IMR-90 (cell line): ENCODE results near the gene PIP5K1B. TPM values are rescaled to one million over a fixed set of nuclear protein-coding genes. Genes with fewer than 3 reads are reported as not detected.

Source experiments
- ATAC-seq: fragments of 200-7000 bp; cut with Tn5 transposase; 2 replicates; pipeline ENCODE4 v1.9.1; 2020; ENCODE audit warnings: low read depth, mild to moderate bottlenecking, moderate library complexity
- BruUV-seq: library from RNA; stranded (reverse); fragments of 400-500 nt; replicated peaks from 2 replicates; lab custom pipeline; 2021; lab: Mats Ljungman, UMichigan
- CTCF ChIA-PET: fragments of 300-600 bp; formaldehyde crosslinking; extraction: SDS; loops from one replicate; lab custom pipeline; 2021; ENCODE audit warnings: antibody characterized with exemption; lab: Yijun Ruan, JAX
- POLR2A ChIA-PET: fragments of 300-600 bp; sonication (Branson Sonifier 250); formaldehyde crosslinking; loops from one replicate; lab custom pipeline; 2022; ENCODE audit warnings: antibody characterized with exemption; ENCODE audit not compliant: unreplicated experiment; lab: Charles Lee
- DNase-seq: peaks from one replicate; pipeline ENCODE4 v3.0.0; 2013
- H2AFZ ChIP-seq: replicated peaks from 2 replicates; pipeline ENCODE3; 2013; ENCODE audit warnings: low read length, mild to moderate bottlenecking; ENCODE audit not compliant: poor library complexity
- H2AK5ac ChIP-seq: 2 replicates; pipeline ENCODE4 v1.6.1; 2013; ENCODE audit warnings: low read depth, low read length, inconsistent platforms
- H2AK9ac ChIP-seq: replicated peaks from 2 replicates; pipeline ENCODE3; 2013; ENCODE audit warnings: mild to moderate bottlenecking, low read depth, low read length, moderate library complexity; ENCODE audit not compliant: poor library complexity
- H2BK120ac ChIP-seq: 2 replicates; pipeline ENCODE4 v1.6.1; 2013; ENCODE audit warnings: low read depth, low read length, inconsistent platforms
- H2BK15ac ChIP-seq: 3 replicates; pipeline ENCODE4 v1.6.1; 2013; ENCODE audit warnings: low read depth, low read length, inconsistent platforms
- H2BK20ac ChIP-seq: 2 replicates; pipeline ENCODE4 v1.6.1; 2013; ENCODE audit warnings: low read depth, mild to moderate bottlenecking, inconsistent platforms, low read length, moderate library complexity
- H2BK5ac ChIP-seq: 2 replicates; pipeline ENCODE4 v1.6.1; 2013; ENCODE audit warnings: mild to moderate bottlenecking, low read depth, low read length, inconsistent platforms; ENCODE audit not compliant: poor library complexity, severe bottlenecking
- H3K14ac ChIP-seq: replicated peaks from 2 replicates; pipeline ENCODE4 v1.6.1; 2013; ENCODE audit warnings: low read depth, low read length, inconsistent platforms
- H3K18ac ChIP-seq: 2 replicates; pipeline ENCODE4 v1.6.1; 2013; ENCODE audit warnings: low read depth, low read length, control low read depth
- H3K23ac ChIP-seq: 2 replicates; pipeline ENCODE4 v1.6.1; 2013; ENCODE audit warnings: low read depth, low read length, inconsistent platforms
- H3K27ac ChIP-seq: 2 replicates; pipeline ENCODE4 v1.5.1; 2013; ENCODE audit warnings: mild to moderate bottlenecking, control low read depth, low read length; ENCODE audit not compliant: insufficient read depth
- H3K27me3 ChIP-seq: 2 replicates; pipeline ENCODE4 v1.6.1; 2013; ENCODE audit warnings: low read length; ENCODE audit not compliant: control insufficient read depth, insufficient read depth
- H3K36me3 ChIP-seq: 2 replicates; pipeline ENCODE4 v1.6.1; 2013; ENCODE audit warnings: low read length, mixed read lengths; ENCODE audit not compliant: control insufficient read depth, insufficient read depth
- H3K4ac ChIP-seq: 2 replicates; pipeline ENCODE4 v1.6.1; 2013; ENCODE audit warnings: low read depth, low read length, inconsistent platforms
- H3K4me1 ChIP-seq: 2 replicates; pipeline ENCODE4 v1.6.1; 2013; ENCODE audit warnings: low read length, mixed read lengths; ENCODE audit not compliant: control insufficient read depth, insufficient read depth
- H3K4me2 ChIP-seq: 2 replicates; pipeline ENCODE4 v1.6.1; 2013; ENCODE audit warnings: low read depth, mild to moderate bottlenecking, control low read depth, low read length, moderate library complexity
- H3K4me3 ChIP-seq: 2 replicates; pipeline ENCODE4 v1.5.1; 2013; ENCODE audit warnings: low read depth, mild to moderate bottlenecking, control low read depth, low read length, moderate library complexity; ENCODE audit not compliant: insufficient read depth
- H3K56ac ChIP-seq: 2 replicates; pipeline ENCODE4 v1.6.1; 2013; ENCODE audit warnings: low read length, inconsistent platforms; ENCODE audit not compliant: insufficient read depth; ENCODE audit errors: extremely low read depth
- H3K79me1 ChIP-seq, 2 experiments: 2 replicates each; pipeline ENCODE4 v1.6.1; 2013; ENCODE audit warnings: low read length in 2 of 2, inconsistent platforms in 1 of 2, low read depth in 1 of 2
- H3K9ac ChIP-seq: 2 replicates; pipeline ENCODE4 v1.6.1; 2013; ENCODE audit warnings: low read depth, low read length, control low read depth
- H3K9me1 ChIP-seq: 2 replicates; pipeline ENCODE4 v1.6.1; 2013; ENCODE audit warnings: low read length, inconsistent platforms; ENCODE audit not compliant: insufficient read depth
- H3K9me3 ChIP-seq: 2 replicates; pipeline ENCODE4 v1.6.1; 2013; ENCODE audit warnings: low read length; ENCODE audit not compliant: control insufficient read depth, insufficient read depth
- H4K20me1 ChIP-seq: 2 replicates; pipeline ENCODE4 v1.6.1; 2013; ENCODE audit warnings: low read length, inconsistent platforms; ENCODE audit not compliant: insufficient read depth
- H4K5ac ChIP-seq: 2 replicates; pipeline ENCODE4 v1.6.1; 2013; ENCODE audit warnings: mild to moderate bottlenecking, low read depth, low read length, control low read depth
- H4K8ac ChIP-seq, 2 experiments: 2 replicates each; pipeline ENCODE4 v1.6.1; 2013; ENCODE audit warnings: low read depth in 2 of 2, low read length in 2 of 2, control low read depth in 1 of 2, inconsistent platforms in 1 of 2
- H4K91ac ChIP-seq: 2 replicates; pipeline ENCODE4 v1.6.1; 2013; ENCODE audit warnings: low read depth, low read length, inconsistent platforms; ENCODE audit not compliant: insufficient read depth
- BHLHE40 ChIP-seq: fragments of 150-350 bp; IDR thresholded peaks from 2 replicates; pipeline ENCODE4 v1.6.1; 2016; ENCODE audit warnings: mild to moderate bottlenecking, low read depth, low read length
- CEBPB ChIP-seq: IDR thresholded peaks from 2 replicates; pipeline ENCODE4 v1.6.1; 2012; ENCODE audit warnings: low read depth, low read length, improper control_type of control experiment
- CHD1 ChIP-seq: IDR thresholded peaks from 2 replicates; pipeline ENCODE4 v1.6.1; 2012; ENCODE audit warnings: low read depth, low read length, improper control_type of control experiment
- FOS ChIP-seq: fragments of 150-350 bp; IDR thresholded peaks from 2 replicates; pipeline ENCODE4 v1.6.1; 2016; ENCODE audit warnings: low read depth, low read length
- MAFK ChIP-seq: IDR thresholded peaks from 2 replicates; pipeline ENCODE4 v1.6.1; 2012; ENCODE audit warnings: low read depth, low read length, improper control_type of control experiment
- MAZ ChIP-seq: IDR thresholded peaks from 2 replicates; pipeline ENCODE4 v1.6.1; 2012; ENCODE audit warnings: low read depth, mild to moderate bottlenecking, low read length, improper control_type of control experiment, moderate library complexity, borderline replicate concordance
- MXI1 ChIP-seq: IDR thresholded peaks from 2 replicates; pipeline ENCODE4 v1.6.1; 2012; ENCODE audit warnings: low read depth, mild to moderate bottlenecking, low read length, moderate library complexity, borderline replicate concordance
- NFE2L2 ChIP-seq: fragments of 150-350 bp; IDR thresholded peaks from 2 replicates; pipeline ENCODE4 v1.6.1; 2016; ENCODE audit warnings: low read depth, mild to moderate bottlenecking, low read length
- POLR2A ChIP-seq: IDR thresholded peaks from 2 replicates; pipeline ENCODE4 v1.6.1; 2012; ENCODE audit warnings: mild to moderate bottlenecking, low read depth, low read length
- RAD21 ChIP-seq: IDR thresholded peaks from 2 replicates; pipeline ENCODE4 v1.6.1; 2012; ENCODE audit warnings: low read length, improper control_type of control experiment
- RCOR1 ChIP-seq: IDR thresholded peaks from 2 replicates; pipeline ENCODE4 v1.6.1; 2012; ENCODE audit warnings: mild to moderate bottlenecking, low read length, improper control_type of control experiment; ENCODE audit not compliant: insufficient replicate concordance
- RFX5 ChIP-seq: IDR thresholded peaks from 2 replicates; pipeline ENCODE4 v1.8.0; 2012; ENCODE audit warnings: low read depth, mild to moderate bottlenecking, low read length, moderate library complexity
- SMC3 ChIP-seq: fragments of 150-350 bp; IDR thresholded peaks from 2 replicates; pipeline ENCODE4 v1.6.1; 2016; ENCODE audit warnings: low read depth, mild to moderate bottlenecking, antibody characterized with exemption, low read length, moderate library complexity
- WGBS, 2 experiments: methylation state at CpG; one replicate each; pipeline versions ENCODE4 v1.1.5 to v1.1.7; 2013; ENCODE audit warnings: missing lambda C conversion rate in 2 of 2; ENCODE audit not compliant: insufficient read length in 1 of 2; ENCODE audit errors: extremely low coverage in 2 of 2; 5-methylcytosine and 5-hydroxymethylcytosine counted together
- dilution Hi-C: fragments of 300-500 bp; cut with HindIII; formaldehyde crosslinking; loops from one replicate; pipeline ENCODE4 v1.14.3; 2018; ENCODE audit warnings: low sequenced_read_pairs; ENCODE audit not compliant: unreplicated experiment
- in situ Hi-C: fragments of 300-500 bp; cut with MboI; formaldehyde crosslinking; loops from 3 replicates; pipeline ENCODE4 v1.14.3; 2019; ENCODE audit warnings: low sequenced_read_pairs, inconsistent platforms, mixed read lengths
- intact Hi-C: fragments of 100-400 bp; cut with micrococcal nuclease; formaldehyde crosslinking; loops from 2 replicates; pipeline ENCODE4 v1.10.0; 2022
- polyA plus RNA-seq, 3 experiments: library from polyadenylated mRNA; depleted of rRNA; stranded (reverse); fragments of >200 nt; gene quantifications; 2 replicates each; pipeline ENCODE4 v1.2.3, GENCODE V29; 2012; ENCODE audit warnings: low replicate concordance in 1 of 3
- total RNA-seq: library from RNA; depleted of rRNA; stranded (reverse); fragments of >200 nt; gene quantifications from 2 replicates; pipeline ENCODE4 v1.2.3, GENCODE V29; 2012
- TF ChIP-seq, protein P1 (sequence below): conservative IDR thresholded peaks from 2 replicates; pipeline ENCODE4 v1.5.1; 2012; ENCODE audit warnings: mild to moderate bottlenecking, low read depth, low read length, improper control_type of control experiment
- TF ChIP-seq, protein P2 (sequence below): fragments of 150-350 bp; IDR thresholded peaks from 2 replicates; pipeline ENCODE4 v1.6.1; 2016; ENCODE audit warnings: low read depth, mild to moderate bottlenecking, low read length, moderate library complexity, borderline replicate concordance
- TF ChIP-seq, protein P3 (sequence below): fragments of 150-350 bp; IDR thresholded peaks from 2 replicates; pipeline ENCODE4 v1.6.1; 2017; ENCODE audit warnings: mild to moderate bottlenecking, antibody characterized with exemption, low read length, low read depth

The PIP5K1B gene
- total and polyA plus RNA-seq, 2 of the 4 experiments (the other 2 are of a cell fraction), result not detected

DNA sequence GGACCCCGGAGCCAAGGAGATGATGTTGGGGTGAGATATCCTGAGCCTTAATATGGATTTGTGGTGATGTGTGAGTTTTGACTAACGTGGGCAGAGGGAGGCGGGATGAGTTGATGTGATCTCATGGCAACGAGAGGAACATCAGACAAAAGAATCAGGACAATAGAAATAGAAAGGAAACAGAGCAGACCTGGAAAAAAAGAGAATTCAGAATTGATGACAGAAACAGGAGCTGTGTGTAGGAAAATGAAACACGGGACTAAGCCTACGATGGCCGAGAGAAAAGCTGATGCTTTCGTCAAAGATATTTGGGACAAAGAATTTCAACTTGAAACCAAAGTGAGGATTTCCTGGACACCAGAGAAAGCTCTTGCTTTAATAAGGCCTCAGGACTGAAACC lies 298.0 kb downstream of the PIP5K1B start:
- 62% methylated on average over 6 of the region's 8 CpGs; no CpG with 5 or more reads in 1 of the 2 experiments for WGBS, 2 experiments
- Histone ChIP-seq H3K4me2 (no peak overlapping the region), H4K20me1 (no peaks in the 10 kb centered on the region), H3K18ac (no peak overlapping the region), H3K9me3 (no peaks in the 10 kb centered on the region), H4K5ac (no peak overlapping the region), H2AK9ac (no peak overlapping the region), H3K4me1 (no peaks in the 10 kb centered on the region), H2BK120ac (no peak overlapping the region), H4K8ac (no peak overlapping the region), H2BK20ac (no peak overlapping the region), H2AFZ (no peak overlapping the region), H3K23ac (no peak overlapping the region), H3K36me3 (no peaks in the 10 kb centered on the region), H3K14ac (no peak overlapping the region), H3K27me3 (peaks cover 10% of the 10 kb centered on the region), H3K27ac (no peak overlapping the region), H2AK5ac (no peak overlapping the region), H3K4ac (no peak overlapping the region), H3K79me1 (no peaks in the 10 kb centered on the region), H4K91ac (no peak overlapping the region), H2BK15ac (no peak overlapping the region), H2BK5ac (no peak overlapping the region), H3K9ac (no peak overlapping the region), H3K4me3 (no peak overlapping the region), H3K9me1 (no peaks in the 10 kb centered on the region), H3K56ac (no peak overlapping the region)
- BruUV-seq, result no TSS peak
- intact Hi-C loops (no loop called here), dilution Hi-C loops (no loop called here), in situ Hi-C loops (loop anchor here (10.0 kb wide), 1 partner anchor 418 kb away; no protein-coding TSS in a partner anchor)
- POLR2A ChIA-PET, result interaction anchor here (0.6 kb wide), 1 partner anchor 94 kb away, joined by 3 read pairs; no protein-coding TSS in a partner anchor
- ATAC-seq (no peak), DNase-seq (no peak)
- CTCF ChIA-PET, result no interaction called here
- TF ChIP-seq CEBPB, result no peak
- TF ChIP-seq, protein P1, sequence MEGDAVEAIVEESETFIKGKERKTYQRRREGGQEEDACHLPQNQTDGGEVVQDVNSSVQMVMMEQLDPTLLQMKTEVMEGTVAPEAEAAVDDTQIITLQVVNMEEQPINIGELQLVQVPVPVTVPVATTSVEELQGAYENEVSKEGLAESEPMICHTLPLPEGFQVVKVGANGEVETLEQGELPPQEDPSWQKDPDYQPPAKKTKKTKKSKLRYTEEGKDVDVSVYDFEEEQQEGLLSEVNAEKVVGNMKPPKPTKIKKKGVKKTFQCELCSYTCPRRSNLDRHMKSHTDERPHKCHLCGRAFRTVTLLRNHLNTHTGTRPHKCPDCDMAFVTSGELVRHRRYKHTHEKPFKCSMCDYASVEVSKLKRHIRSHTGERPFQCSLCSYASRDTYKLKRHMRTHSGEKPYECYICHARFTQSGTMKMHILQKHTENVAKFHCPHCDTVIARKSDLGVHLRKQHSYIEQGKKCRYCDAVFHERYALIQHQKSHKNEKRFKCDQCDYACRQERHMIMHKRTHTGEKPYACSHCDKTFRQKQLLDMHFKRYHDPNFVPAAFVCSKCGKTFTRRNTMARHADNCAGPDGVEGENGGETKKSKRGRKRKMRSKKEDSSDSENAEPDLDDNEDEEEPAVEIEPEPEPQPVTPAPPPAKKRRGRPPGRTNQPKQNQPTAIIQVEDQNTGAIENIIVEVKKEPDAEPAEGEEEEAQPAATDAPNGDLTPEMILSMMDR, result no peak
- no peak for TF ChIP-seq MXI1
- TF ChIP-seq POLR2A, result no peak
- TF ChIP-seq FOS, result no peak
- TF ChIP-seq MAFK, result no peak
- TF ChIP-seq BHLHE40, result no peak
- TF ChIP-seq RFX5, result no peak
- no peak for TF ChIP-seq NFE2L2
- TF ChIP-seq MAZ, result no peak
- TF ChIP-seq RCOR1, result no peak
- TF ChIP-seq, protein P2, sequence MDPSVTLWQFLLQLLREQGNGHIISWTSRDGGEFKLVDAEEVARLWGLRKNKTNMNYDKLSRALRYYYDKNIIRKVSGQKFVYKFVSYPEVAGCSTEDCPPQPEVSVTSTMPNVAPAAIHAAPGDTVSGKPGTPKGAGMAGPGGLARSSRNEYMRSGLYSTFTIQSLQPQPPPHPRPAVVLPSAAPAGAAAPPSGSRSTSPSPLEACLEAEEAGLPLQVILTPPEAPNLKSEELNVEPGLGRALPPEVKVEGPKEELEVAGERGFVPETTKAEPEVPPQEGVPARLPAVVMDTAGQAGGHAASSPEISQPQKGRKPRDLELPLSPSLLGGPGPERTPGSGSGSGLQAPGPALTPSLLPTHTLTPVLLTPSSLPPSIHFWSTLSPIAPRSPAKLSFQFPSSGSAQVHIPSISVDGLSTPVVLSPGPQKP, result no peak
- TF ChIP-seq, protein P3, sequence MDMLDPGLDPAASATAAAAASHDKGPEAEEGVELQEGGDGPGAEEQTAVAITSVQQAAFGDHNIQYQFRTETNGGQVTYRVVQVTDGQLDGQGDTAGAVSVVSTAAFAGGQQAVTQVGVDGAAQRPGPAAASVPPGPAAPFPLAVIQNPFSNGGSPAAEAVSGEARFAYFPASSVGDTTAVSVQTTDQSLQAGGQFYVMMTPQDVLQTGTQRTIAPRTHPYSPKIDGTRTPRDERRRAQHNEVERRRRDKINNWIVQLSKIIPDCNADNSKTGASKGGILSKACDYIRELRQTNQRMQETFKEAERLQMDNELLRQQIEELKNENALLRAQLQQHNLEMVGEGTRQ, result no peak
- no peak for TF ChIP-seq SMC3
- TF ChIP-seq RAD21, result no peak
- no peak for TF ChIP-seq CHD1
